ENCODE measurements around the gene DENND2C. TPM values are rescaled to one million over a fixed set of nuclear protein-coding genes. Genes with fewer than 3 reads are reported as not detected.
A peak's percentile ranks its signal among the peaks of the same experiment; 100 is the strongest.
"Not testable (repeated sequence)": the region's sequence is repeated elsewhere in the genome, so short reads cannot be mapped to it uniquely, and the experiment has no call there.

The DENND2C gene
- total RNA-seq, 2 donors from 2014 or later = 2.3 to 3.1 TPM

GRCh38 chr1:114618606-114619005 is 51.2 kb downstream of the DENND2C start:
- DNase-seq = no peak
- ATAC-seq = no peak
- intact Hi-C loops (cut with DNase I) = no loop called here

- ATAC-seq (no peak), DNase-seq (no peak)
- intact Hi-C loops (cut with DNase I) = no loop called here
These were observed 59.2 kb downstream of the DENND2C start for GRCh38 chr1:114610546-114611245.

GRCh38 chr1:114609826-114610225 is 60.0 kb downstream of the DENND2C start:
- intact Hi-C loops (cut with DNase I) = no loop called here
- ATAC-seq = no peak
- no peak for DNase-seq

GRCh38 chr1:114609026-114609425 is 60.8 kb downstream of the DENND2C start:
- ATAC-seq (no peak), DNase-seq (no peak)
- intact Hi-C loops (cut with DNase I) = no loop called here

GRCh38 chr1:114607223-114607622 is 62.6 kb downstream of the DENND2C start:
- intact Hi-C loops (cut with DNase I) = no loop called here
- no peak for DNase-seq
- ATAC-seq = no peak

GRCh38 chr1:114597949-114598348 is 71.9 kb downstream of the DENND2C start:
- DNase-seq (no peak), ATAC-seq (no peak)
- intact Hi-C loops (cut with DNase I) = no loop called here

GRCh38 chr1:114595602-114596001 is 74.2 kb downstream of the DENND2C start:
- intact Hi-C loops (cut with DNase I) = no loop called here
- ATAC-seq (no peak), DNase-seq (no peak)

GRCh38 chr1:114594046-114594445 is 75.8 kb downstream of the DENND2C start:
- no peak for ATAC-seq

GRCh38 chr1:114589122-114589521 is 80.7 kb downstream of the DENND2C start:
- ATAC-seq (no peak), DNase-seq (no peak)
- intact Hi-C loops (cut with DNase I) = loop anchor here in 1 of 2 donors (10.0 kb wide), 2 partner anchors 76 to 166 kb away; partner anchors contain the start of gene CSDE1

More at GRCh38 chr1:114594046-114594445, 75.8 kb downstream of the DENND2C start:
- no peak for DNase-seq
- intact Hi-C loops (cut with DNase I) = no loop called here

- ATAC-seq = peak; percentile 11 to 61
- intact Hi-C loops (cut with DNase I) = loop anchor here in 1 of 2 donors (10.0 kb wide), 2 partner anchors 77 to 167 kb away; partner anchors contain the start of gene CSDE1
These were observed 81.6 kb downstream of the DENND2C start for GRCh38 chr1:114588196-114588689.

GRCh38 chr1:114587203-114587991 is 82.5 kb downstream of the DENND2C start:
- DNase-seq (no peak), ATAC-seq (no peak)
- intact Hi-C loops (cut with DNase I) = loop anchor here in 1 of 2 donors (10.0 kb wide), 2 partner anchors 77 to 167 kb away; partner anchors contain the start of gene CSDE1

More at GRCh38 chr1:114588196-114588689, 81.6 kb downstream of the DENND2C start:
- no peak for DNase-seq

- intact Hi-C loops (cut with DNase I) = loop anchor here in 1 of 2 donors (10.0 kb wide), 2 partner anchors 78 to 168 kb away; partner anchors contain the start of gene CSDE1
- ATAC-seq = no peak
- DNase-seq = no peak
These were observed 83.3 kb downstream of the DENND2C start for GRCh38 chr1:114586513-114587047.

- intact Hi-C loops (cut with DNase I) = loop anchor here in 1 of 2 donors (10.0 kb wide), 2 partner anchors 80 to 170 kb away; partner anchors contain the start of gene CSDE1
These were observed 84.6 kb downstream of the DENND2C start for GRCh38 chr1:114585231-114585630.

GRCh38 chr1:114581335-114582287 is 88.2 kb downstream of the DENND2C start, which contains the start of gene BCAS2:
Gene BCAS2 (minus strand): TSS chr1:114581615. CDS start chr1:114581591, 24 bp downstream.
- DNase-seq (peak; percentile 97), ATAC-seq (peak; percentile 99 to 100)
- intact Hi-C loops (cut with DNase I) = loop anchor here in 1 of 2 donors (10.0 kb wide), 2 partner anchors 83 to 173 kb away; partner anchors contain the start of gene CSDE1

More at GRCh38 chr1:114585231-114585630, 84.6 kb downstream of the DENND2C start:
- DNase-seq (no peak), ATAC-seq (no peak)

GRCh38 chr1:114574365-114574764 is 95.5 kb downstream of the DENND2C start:
- intact Hi-C loops (cut with DNase I) = no loop called here
- ATAC-seq = no peak

GRCh38 chr1:114564141-114564540 is 105.7 kb downstream of the DENND2C start:
- no peak for DNase-seq
- intact Hi-C loops (cut with DNase I) = no loop called here
- no peak for ATAC-seq

More at GRCh38 chr1:114574365-114574764, 95.5 kb downstream of the DENND2C start:
- DNase-seq = no peak

- ATAC-seq; DNase-seq; intact Hi-C loops (cut with DNase I): not testable (repeated sequence)
These were observed 106.8 kb downstream of the DENND2C start for GRCh38 chr1:114562978-114563510.

GRCh38 chr1:114561333-114561732 is 108.5 kb downstream of the DENND2C start:
- intact Hi-C loops (cut with DNase I) = no loop called here
- ATAC-seq = no peak
- DNase-seq = no peak
